AG10803 (cell line): ENCODE data around the gene ABCC11.

Source experiments
- DNase-seq: peaks from one replicate; pipeline ENCODE4 v3.0.0; 2010; ENCODE audit warnings: low read depth
- H3K4me3 ChIP-seq: 2 replicates; pipeline ENCODE4 v1.5.1; 2011; ENCODE audit warnings: mild to moderate bottlenecking, low read length, control low read depth
- TF ChIP-seq, protein P1 (sequence below): conservative IDR thresholded peaks from 2 replicates; pipeline ENCODE4 v1.5.1; 2011; ENCODE audit warnings: mild to moderate bottlenecking, low read length, control low read depth, inconsistent platforms

ABCC11 gene

DNA sequence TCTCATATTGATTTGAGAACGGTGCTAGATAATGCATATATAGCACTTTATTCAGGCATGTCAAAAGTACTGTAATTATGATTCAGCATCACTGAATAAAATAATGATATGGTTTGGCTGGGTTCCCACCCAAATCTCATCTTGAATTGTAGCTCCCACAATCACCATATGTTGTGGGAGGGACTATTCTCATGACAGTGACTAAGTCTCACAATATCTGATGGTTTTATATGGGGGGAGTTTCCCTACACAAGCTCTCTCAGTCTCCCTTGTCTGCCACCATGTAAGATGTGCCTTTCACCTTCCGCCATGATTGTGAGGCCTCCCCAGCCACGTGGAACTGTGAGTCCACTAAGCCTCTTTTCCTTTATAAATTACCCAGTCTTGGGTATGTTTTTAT lies 28.9 kb downstream of the ABCC11 start:
- TF ChIP-seq, protein P1, sequence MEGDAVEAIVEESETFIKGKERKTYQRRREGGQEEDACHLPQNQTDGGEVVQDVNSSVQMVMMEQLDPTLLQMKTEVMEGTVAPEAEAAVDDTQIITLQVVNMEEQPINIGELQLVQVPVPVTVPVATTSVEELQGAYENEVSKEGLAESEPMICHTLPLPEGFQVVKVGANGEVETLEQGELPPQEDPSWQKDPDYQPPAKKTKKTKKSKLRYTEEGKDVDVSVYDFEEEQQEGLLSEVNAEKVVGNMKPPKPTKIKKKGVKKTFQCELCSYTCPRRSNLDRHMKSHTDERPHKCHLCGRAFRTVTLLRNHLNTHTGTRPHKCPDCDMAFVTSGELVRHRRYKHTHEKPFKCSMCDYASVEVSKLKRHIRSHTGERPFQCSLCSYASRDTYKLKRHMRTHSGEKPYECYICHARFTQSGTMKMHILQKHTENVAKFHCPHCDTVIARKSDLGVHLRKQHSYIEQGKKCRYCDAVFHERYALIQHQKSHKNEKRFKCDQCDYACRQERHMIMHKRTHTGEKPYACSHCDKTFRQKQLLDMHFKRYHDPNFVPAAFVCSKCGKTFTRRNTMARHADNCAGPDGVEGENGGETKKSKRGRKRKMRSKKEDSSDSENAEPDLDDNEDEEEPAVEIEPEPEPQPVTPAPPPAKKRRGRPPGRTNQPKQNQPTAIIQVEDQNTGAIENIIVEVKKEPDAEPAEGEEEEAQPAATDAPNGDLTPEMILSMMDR, result no peak
- H3K4me3 ChIP-seq, result no peak overlapping the region
- DNase-seq, result no peak

DNA sequence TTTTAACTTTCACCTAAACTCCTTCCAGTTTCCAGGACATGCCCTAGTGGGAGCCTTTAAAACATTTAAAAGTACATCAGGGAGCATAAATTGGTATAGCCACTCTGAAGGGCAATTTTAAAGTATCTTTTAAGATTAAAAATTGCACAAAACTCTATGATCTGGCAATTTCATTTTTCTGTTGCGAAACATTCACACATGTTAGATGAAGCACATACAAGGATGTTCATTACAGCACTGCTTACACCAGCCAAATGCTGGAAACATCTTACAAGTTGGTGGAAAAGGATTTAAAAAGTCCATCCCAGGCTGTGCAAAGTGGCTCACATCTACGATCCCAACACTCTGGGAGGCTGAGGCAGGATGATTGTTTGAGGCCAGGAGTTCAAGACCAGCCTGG lies 29.6 kb downstream of the ABCC11 start:
- H3K4me3 ChIP-seq, result no peak overlapping the region
- TF ChIP-seq, protein P1, result no peak
- peak; percentile 5 for DNase-seq

DNA sequence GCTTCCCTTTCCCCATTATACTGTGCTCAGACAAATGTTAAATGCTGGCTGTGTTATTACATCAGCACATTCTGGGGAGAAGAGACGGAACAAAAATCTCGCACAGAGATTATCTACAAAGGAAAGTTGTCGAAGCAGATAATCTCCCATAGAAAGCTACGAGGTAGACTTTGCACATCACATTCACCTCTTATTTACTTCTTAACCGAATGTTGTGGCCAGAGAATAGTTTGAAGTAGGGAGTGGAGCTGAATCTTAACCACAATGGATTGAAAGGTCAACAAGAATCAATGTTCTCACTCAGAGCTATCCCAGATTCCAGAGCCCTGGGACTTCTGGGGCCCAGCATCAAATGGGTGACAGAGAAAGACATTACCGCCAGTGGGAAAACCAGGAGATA lies 31.6 kb downstream of the ABCC11 start:
- DNase-seq, result no peak
- TF ChIP-seq, protein P1, result no peak
- H3K4me3 ChIP-seq, result no peak overlapping the region

DNA sequence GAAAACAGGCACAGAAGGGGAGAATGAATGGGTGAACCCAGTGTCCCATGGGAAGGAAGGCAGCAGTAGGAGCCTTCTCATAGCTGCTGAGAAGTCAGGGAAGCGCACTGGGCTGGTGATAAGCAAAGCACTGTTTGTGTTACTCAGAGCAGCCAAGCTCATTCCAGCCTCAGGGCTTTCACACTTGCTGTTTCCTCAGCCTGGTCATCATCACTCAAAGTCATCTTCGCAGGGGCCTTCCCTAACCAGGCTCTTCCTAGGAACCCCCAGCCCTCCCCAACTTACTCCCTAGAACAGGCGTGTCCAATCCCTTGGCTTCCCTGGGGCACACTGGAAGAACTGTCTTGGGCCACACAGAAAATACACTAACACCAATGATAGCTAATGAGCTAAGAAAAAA lies 35.3 kb downstream of the ABCC11 start:
- TF ChIP-seq, protein P1, result no peak
- DNase-seq, result no peak
- no peak overlapping the region for H3K4me3 ChIP-seq

DNA sequence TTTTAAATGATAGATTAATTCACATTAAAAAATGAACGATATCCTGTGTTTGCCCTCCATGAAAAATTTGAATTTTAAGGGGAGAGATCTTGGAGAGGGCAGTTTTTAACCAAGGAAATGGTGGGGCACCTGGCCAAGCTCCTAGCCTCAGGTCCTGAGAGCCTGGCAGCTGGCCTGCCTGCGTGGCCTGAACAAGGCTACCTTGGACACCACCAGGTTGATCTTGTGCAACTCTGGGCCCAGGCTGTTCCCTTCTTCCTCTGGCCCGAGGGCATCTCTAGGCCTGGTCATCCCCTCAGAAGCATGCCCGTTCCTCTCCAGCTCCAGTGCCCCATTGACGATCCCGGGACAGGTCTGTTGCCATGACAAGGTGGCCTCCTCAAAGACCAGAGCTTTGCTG lies 36.6 kb downstream of the ABCC11 start:
- TF ChIP-seq, protein P1, result no peak
- no peak overlapping the region for H3K4me3 ChIP-seq
- DNase-seq, result no peak

DNA sequence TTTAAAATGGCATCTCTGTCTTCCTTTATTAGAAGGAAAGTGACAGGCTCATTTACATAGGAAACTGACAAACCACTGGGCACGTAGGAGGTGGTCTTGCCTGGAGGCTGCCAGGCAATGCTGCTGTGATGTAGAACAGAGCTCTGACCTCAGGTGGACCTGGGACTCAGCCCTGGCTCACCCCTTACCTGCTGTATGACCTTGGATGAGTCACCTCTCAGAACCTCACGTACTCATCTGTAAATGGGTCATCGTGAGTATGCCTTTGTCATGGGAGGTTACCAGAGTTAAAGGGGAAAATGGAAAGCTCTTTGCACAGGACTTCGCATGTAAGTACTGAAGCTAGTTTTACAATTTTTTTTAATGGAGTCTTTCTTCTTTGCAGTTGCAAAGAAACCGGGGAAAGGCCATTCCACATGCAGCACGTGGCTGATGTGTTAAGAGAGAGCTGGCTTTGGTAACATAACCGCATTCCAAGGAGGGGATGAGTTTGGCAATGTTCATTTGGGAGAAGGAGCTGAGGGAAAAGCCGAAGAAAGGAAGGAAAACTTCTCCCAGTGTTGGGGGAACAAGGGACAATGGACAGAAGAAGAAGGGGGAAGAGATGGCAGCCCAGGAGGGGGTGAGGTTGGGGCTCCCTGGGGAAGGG lies 40.6 kb downstream of the ABCC11 start:
- no peak overlapping the region for H3K4me3 ChIP-seq
- TF ChIP-seq, protein P1, result no peak
- DNase-seq, result peak; percentile 18

- DNase-seq, result no peak
- no peak overlapping the region for H3K4me3 ChIP-seq
- TF ChIP-seq, protein P1, result no peak
These were observed 42.6 kb downstream of the ABCC11 start for GRCh38 chr16:48204825-48205151.
